ENCODE measurements around the gene AMOTL2.

The AMOTL2 gene

DNA sequence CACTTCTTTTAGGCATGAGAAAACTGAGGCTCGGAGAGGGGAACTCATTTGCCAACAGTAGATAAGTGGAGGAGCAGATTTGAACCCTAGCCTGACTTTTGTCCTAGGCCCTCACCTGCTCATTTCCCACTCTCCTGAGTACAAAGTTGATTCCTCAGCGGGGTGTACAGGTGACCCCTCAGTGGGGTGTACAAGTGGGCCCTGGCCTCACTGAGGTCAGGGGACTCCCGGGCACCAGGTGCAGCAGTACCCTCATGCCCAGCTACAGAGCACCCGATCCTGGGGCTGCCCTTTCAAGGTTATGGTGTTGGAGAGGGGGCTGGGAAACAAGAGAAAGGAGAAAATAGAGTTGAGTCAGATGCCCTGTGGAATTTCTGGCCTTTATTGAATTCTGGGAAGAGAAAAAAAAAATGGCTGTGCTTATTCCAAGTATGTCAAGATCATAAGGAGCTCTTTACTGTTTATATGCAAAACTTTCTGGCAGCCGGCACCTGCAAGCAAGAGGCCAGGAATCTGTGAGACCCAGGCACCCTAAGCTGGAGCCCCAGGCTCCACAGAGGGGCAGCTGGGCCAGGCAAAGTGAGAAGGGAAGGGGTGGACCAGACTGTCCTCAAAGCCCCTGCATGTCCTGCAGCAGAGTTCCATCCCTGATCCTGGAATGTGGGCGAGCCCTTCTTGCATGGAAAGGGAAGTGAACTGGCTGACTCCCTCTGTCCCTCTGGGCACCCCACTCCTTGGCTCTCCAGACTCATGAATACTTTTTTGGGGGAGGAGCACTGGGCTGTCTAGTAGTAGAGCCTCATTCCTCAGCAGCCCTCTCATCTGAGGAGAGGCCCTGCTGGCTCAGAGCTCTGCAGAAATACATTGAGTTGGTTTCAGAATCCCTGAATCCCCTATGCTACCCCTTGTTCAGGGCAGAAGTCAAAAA is 43.1 kb downstream of the AMOTL2 start:
- DNase-seq = no peak

DNA sequence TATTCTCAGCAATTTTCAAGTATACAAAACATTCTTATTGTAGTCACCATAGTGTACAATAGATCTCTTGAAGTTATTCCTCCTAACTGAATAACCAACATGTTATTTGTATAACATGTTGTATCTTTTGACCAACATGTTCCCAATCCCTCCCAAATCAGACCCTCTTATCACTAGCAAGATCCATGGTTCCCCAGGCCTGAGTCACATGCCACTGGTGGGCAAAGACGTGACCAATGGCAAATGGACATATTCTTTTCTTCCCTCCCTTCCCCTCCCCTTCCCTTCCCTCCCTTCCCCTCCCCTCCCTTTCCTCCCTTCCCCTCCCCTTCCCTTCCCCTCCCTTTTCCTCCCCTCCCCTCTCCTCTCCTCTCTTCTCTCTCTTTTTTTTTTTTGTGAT is 45.4 kb downstream of the AMOTL2 start:
- DNase-seq = no peak

DNA sequence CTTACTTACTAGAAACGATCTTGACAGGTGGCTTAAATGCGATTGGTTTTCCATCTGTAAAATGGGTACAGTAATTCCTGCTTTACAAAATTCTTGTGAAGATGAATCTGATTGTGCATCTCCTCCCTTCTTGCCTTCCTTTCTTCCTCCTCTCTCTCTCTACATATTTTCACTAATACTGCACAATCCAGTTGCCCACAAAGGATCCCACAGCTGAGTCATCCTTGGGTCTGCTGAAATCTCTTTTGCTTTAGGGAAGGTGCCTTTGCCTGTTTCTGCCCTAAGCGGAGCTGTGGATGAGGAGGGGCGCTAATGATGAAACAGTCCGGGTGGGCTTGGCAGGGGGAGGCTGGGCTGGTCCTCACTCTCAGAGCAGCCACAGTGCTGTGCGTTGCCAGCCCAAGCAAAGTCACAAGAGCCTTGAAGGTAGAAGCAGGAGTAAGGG is 46.1 kb downstream of the AMOTL2 start:
- no peak for DNase-seq

DNA sequence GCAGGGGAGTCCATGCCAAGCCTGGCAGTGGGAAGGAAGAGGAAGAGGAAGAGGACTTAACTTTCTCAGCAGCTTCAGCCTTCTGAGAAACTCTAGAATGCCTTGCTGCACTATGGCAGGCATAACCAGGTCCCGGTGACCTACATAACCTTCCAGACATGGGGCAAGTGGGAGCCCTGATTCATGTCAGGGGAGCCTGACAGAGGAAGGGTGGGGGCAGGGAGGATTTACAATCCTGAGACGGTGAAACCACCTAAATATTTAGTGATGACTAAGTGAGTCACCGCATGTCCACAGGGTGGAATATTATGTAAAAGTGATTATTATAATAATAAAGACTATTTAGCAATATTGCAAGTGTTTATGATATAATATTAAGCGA is 46.7 kb downstream of the AMOTL2 start:
- DNase-seq = no peak

DNA sequence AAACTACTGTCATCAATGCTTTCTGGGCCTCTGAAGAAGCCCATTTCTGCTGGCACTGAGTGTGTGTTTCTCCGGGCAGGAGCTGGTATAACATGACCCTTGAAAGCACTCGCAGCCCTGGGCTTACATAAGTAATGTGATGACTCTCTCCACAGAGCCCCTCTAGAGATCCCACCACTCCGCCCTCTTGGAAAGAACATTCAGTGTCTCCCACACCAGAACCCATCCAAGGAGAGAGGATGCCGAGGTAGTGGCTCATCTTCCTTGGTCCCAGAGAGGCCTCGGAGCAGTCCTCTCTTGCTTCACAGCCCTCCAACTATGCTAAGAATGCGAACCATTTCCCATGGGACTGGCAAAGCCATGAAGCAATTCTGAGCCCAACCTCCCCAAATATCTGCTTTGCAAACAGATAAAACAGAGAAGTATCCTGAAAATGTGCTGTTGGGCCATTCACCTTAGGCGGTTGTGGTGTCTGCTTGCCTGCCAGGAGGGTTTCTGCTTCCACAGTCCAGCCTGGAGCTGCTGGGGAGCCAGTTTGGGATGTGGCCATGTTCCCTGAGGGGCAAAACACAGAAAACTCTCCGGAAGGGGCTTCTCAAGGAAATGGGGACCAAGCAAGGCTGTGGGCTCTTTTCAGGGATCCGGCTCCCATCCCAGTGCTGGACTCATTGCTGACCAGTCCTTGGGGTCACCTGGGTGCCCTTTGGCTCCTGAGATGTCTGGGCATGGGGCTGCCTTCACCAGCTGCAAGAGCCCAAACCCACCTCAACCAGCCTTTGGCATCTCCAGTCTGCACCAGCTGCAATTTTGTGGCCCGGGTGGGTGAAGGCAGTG is 47.3 kb downstream of the AMOTL2 start:
- DNase-seq = no peak

DNA sequence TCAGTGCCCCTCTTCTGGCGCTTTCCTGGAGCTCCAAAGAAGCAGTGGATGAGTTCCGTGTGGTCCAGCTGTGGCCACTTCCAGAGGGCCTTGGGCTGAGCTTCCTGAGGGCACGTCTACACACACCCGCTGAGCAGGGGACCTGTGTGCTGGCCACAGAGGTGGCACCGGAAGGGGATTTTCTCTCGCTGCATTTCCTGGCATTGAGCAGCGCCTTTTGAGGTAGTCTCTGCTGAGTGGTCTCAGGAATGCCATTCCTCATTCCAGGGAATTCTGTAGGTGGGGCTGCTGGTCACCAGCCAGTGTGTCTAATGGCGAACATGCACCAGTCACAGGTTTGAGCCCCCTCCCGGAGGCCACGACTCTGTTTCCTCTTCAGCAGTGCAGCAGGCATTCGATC is 48.1 kb downstream of the AMOTL2 start:
- DNase-seq = no peak

DNA sequence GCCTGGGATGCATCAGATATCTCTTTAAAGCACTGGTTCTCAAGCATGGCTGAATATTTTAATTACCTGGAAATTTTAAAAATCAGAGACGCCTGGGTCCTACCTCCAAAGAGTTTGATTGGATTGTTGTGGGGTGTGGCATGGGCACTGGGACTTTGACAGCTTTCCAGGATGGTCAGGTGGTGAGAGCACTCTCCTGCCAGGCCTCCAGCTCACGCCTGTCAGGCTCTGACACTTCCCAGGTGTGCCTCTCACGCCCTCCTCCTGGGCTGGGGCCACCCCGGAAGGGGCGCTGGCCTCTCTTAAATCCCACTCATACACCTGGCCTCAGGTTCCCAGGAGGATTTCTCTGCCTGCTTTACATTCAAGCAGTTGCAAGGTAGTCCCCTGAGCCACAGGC is 48.5 kb downstream of the AMOTL2 start:
- DNase-seq = no peak

DNA sequence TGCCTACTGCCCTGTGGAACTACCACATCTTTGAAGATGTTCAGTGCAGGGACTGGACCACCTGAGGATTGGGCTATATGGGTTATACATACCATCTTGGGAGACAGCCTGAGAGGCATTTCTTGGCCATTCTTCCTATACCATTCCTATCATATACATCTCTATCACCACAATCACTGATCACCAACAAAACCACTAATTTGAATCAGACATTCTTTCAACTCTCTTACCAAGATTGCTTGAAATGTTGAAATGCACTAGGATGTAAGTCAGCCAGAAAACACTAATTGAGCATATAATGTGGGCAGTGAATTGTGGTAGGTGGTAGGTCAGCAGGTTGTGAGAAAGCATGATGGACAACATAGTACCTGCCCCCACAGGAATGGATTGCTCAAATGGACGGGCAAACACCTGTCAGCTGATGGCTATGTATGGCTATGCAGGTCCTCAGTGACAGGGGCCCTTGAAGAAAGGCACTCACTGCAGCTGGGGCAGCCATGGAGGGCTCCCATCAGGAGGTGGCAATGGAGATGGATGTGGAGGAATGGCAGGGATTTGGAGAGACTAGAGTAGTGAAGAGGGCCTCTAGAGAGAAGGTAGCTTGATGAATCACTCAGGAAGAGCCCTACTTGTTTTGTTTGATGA is 49.1 kb downstream of the AMOTL2 start:
- no peak for DNase-seq

DNA sequence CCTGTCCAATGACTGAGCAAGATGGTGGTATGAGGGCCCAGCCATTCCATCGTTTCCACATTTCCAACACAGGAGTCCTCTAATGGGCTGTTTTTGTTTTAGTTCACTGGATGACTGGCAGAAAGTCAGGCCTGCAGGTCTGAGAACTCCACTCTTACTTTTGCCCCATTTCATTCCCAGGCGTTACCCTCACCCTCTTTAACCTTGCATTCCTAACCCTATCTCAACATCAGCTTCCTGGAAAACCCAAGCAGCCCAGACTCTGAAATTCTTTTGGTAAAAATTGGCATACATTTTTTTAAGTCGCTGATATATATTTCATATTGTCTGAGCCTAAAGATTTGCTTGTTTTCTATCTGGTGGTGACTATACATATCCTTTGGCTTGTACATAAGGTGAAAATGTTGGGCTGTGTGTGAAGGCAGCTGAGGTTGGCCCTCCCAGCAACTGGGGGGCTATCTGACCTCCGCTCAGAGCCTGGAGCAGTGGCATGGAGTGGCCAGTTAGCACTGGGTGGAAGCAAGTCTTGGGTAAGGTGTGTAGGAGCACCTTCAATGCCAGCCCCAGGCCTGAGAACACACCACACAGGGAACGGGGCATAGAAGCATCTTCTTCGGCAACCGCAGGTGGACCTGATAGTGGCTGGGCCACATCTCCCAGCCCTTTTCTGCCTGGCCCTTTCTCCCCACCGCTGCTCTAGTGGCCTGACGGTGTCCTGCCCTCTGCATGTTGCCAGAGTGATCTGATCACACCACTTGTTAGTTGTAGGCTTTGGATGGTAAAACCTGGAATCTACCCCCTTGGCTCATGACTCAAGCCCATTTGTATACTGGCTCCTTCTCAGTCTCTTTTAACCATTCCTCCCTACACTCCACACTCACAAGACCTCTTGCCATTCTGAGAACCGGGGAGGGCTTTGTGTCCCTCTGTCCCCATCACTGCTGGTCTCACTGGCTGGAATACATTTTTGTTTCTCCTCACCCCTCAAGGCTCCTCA is 50.0 kb downstream of the AMOTL2 start:
- no peak for DNase-seq

DNA sequence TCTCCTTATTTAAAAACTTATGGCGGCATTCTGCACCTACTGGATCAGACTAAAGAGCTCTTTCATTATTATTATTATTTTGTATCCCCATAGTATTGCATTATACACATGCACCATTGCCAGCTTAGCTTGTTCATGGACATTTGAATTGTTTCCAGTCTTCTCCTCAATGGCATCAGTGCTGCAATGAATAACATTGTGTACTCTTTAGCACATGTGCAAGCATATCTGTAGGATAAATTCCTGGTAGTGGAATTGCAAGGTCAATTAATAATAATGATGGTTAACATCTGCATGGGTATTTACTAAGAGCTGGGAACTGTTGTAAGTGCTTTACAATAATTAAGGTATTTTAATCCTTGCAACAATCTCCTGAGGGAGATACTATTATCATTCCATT is 52.0 kb downstream of the AMOTL2 start:
- no peak for DNase-seq

DNA sequence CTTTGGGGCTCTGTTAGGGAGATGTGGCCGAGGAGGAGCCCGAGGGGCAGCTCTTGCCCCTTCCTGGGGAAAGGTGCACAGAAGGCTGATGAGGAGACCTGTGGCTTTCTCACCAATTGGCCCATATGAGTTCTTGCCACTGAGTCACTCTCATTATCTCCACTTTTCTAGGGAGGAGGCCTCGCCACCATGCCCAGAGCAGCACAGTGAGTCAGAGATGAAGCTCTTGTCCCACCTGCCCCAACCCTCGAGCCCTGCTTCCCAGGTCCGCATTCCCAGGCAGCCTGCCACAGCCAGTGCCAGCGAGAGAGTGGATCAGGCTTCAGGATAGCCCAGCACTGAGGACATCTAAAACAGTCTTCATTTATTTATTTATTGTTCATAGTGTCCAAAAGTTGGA is 53.5 kb downstream of the AMOTL2 start:
- no peak for DNase-seq

DNA sequence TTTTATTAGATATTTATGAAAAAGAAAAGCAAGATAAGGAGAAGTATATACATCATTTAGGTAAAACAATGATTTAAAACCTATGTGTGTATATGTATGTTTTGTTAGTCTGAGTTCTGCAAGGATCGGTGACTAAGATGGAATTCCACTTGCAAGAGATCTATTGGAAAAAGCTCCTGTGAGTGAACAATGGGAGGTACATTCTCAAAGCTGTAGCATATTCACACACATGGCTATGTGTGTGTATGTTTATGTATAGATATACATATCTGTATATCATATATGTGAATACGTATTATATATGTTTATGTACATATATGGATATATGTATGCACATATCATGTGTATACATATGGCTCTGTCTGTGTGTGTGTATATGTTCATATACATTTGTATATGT is 54.3 kb downstream of the AMOTL2 start:
- no peak for DNase-seq

DNA sequence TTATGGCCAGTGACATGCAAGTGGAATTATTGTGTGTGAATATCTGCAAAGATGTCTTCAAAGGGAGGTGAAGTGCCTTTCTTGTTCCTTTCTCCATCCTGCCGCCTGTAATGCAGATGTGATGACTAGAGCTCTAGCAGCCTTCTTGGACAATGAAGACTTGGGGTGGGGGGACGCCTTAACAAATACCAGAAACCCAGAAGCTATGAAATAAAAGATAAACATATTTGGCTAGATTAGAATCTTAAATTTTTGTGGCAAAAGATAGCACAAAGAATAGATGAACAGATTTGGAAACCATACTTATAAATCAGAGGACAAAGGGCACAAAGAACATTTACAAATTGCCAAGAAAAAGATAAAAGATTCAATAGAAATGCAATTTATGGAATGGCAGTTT is 56.1 kb downstream of the AMOTL2 start:
- no peak for DNase-seq

DNA sequence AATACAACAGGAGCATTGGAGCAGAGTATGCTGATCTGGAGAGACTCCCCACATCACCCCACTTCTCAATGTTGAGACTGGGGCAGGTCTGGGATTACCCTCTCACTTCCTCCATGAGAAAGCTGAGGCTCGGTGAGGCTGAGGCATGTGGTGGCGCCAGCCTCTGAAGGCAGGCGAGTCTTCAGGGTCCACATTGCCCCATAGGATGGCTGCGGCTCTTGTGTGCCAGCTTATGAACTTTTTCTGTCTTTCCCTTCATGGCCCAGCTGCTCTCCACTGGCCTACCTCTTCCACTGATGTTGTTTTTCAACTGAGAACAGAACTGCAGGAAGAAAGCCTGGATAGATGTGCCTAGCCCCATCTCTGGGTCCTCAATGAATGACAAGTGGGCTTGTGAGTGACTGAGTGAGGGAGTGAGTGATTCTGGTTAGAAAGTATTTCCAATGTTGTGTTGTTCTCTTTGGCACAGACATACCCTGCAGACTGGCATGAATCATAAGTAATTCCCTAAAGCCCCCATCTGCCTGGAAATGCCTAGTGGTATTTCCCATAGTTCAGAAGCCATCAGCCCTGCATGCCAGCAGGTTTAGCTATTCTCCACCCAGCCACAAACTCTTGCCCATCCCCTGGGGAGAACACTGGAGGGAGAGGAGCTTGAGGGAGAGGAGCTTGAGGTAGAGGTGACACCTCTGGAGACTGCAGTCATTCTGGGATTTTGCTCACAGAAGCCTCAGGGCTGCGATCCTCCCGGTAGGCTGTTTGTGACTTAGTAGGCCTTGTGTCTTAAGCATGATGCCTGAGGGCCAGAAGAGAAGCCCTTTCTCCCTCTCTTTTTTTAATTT is 56.9 kb downstream of the AMOTL2 start:
- no peak for DNase-seq

DNA sequence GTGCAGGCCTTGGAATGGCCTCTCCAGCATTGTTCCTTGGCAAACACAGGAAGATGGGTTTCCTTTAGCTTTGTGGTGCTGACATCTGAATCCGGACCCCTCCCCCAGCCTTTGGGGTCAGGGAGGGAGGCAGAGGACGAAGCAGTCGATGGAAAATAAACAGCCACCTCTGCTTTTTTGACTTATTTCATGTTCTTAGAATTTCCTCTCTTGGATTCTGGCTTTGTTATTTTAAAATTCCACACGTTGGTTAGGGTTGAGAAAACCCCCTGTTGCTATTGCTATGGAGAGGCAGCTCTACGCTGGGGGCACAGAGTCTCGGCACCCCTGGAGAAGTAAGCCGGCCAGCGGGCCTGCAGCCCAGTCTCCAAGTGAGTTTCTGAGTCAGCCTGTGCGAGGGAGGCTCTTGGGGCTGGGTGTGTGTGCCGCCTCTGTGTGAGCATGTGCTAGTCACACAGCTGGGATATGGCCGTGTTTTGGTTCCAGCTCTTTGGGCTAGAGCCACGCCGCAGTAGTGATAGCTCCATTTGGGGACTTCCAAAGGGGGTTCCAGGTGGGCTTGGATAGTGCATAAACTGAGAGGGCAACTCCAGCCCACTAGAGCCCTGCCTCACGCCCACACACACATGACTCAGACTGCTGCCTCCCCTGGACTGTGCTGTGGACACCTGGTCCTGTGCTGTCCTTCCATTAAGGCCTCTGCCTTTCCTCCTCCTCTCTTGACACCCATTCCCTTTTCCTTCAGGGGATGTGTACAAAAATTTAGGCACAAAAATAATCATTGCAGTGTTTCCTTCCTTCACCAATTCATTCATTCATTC is 58.8 kb downstream of the AMOTL2 start:
- no peak for DNase-seq

DNA sequence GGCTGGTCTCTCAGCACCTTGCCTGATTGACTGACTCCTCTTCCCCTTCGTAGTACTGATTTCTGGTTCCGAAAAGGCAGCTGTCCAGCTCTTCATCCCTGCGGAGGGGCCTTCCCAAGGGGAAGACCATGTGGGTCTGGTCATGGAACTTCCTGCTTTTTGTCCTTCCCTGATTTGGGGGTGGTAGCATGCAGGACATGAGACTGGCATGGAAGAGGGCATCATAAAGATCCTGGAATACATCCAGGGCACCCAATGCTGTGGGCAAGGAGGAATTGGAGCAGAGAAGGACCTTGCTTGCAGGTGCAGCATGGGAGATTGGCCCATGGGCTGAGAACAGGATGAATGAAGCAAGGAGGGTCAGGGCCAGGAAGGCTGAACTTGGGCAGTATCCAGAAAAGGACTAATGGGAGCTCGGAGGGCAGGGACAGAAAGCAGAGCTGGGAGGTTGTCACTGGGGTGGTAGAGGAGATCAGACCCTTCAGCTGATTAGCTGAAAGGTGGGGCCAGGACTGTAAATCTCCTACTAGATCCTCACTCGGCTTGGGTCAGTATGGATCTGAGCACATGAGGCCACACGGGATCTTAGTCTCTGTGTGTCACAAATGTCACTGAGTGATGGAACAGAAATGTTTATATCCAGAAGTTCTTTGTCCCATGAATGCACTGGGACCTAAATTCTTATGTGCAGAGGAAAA is 59.5 kb downstream of the AMOTL2 start:
- no peak for DNase-seq

DNA sequence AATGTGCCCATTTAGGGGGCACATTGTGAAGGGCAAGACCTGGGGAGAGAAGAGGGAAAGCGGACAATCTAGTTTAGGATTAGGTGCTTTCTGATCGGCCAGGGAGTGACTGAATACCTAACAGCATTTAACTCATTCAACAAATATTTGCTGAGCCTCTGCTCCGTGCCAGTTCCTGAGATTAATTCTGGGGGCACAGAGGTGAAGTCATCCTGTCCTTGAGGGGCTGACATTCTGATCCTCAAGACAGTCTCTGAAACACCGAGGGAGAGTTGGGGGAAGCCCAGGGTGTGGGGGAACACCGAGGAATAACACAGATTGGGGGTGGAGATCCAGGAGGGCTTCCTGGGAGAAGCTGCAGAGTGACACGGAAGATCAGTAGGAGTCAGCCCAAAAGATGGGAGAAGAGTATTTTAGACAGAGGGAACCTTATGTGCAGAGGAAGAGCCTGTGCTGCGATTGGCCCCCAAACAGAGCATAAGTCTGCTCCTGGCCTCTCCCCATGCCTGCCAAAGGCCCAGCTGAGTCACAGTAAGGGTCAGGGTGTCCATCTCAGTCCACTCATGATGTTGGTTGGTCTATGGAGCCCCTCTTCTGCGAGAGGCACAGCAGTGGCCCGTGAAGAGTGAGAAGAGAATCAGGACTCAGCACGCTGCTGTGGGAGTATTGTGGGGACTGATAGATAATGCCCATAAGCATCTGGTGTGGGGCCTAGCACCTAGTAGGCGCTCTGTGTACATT is 60.2 kb downstream of the AMOTL2 start:
- no peak for DNase-seq

DNA sequence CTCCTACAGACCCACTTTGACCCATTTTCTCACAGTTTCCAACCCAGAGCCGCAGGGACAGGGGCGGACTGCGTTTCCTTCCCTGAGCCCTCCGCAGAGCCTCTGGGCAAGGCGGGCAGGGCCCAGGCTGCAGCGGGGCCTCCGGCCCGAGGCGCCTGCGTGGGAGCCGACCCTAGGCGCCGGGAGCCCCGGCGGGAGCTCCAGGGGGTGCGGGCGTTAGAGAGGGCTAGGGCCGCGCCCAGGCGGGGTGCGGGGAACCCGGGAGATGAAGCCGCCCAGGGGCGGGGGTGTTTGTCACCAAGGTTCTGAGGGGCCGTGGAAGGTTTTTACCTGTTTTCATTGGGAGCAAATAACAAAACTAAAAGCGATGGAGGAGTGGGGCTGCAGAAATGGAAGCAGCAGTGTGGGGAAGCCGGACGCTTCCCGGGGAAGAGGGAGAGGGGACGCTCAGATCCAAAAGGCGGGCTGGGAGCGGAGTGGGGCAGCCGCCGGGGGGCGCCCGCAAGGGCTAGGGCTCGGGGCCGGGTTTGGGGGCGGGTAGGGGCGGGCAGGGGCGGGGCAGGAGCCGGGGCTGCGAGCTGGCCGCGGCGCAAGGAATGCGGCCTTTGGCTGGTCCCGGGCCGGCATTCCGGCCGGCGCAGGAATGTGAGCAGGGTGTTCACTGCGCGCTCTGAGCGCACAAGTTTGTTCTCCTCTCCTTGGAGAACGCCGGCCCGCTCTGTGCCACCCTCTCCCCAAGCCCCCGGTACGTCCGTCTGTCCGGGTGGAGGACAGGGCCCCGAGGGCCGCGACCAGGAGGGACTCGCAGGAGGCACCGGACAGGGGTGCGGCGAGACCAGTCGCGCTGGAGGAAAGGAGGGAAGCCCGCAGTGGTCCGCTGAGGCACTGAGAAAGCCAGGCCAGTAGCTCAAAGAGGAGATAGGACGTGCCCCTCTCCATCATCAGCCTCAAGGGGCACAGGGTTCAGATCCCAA is 61.1 kb downstream of the AMOTL2 start:
- no peak for DNase-seq

Data from activated CD4-positive, CD25-positive, alpha-beta regulatory T cell (primary cell).